Panc1 (cell line): ENCODE data around the gene BTBD1. TPM values are rescaled to one million over a fixed set of nuclear protein-coding genes. Genes with fewer than 3 reads are reported as not detected.

Source experiments
- ATAC-seq: fragments of 200-7000 bp; cut with Tn5 transposase; 2 replicates; pipeline ENCODE4 v1.9.1; 2020; ENCODE audit warnings: mild to moderate bottlenecking, moderate library complexity
- BruUV-seq: library from RNA; stranded (reverse); fragments of 400-500 nt; replicated peaks from 2 replicates; lab custom pipeline; 2021; lab: Mats Ljungman, UMichigan
- CTCF ChIA-PET: fragments of 300-600 bp; sonication (Branson Sonifier 250); formaldehyde crosslinking; loops from one replicate; lab custom pipeline; 2022; ENCODE audit warnings: antibody characterized with exemption; lab: Charles Lee
- POLR2A ChIA-PET: fragments of 300-600 bp; sonication (Branson Sonifier 250); formaldehyde crosslinking; loops from one replicate; lab custom pipeline; 2022; ENCODE audit warnings: antibody characterized with exemption; lab: Charles Lee
- DNase-seq: peaks from one replicate; pipeline ENCODE4 v3.0.0-alpha.2; 2010; ENCODE audit warnings: low read depth, low spot score
- H3K27ac ChIP-seq: 2 replicates; pipeline ENCODE4 v1.5.1; 2011; ENCODE audit warnings: mild to moderate bottlenecking, low read length, inconsistent platforms
- H3K27me3 ChIP-seq: fragments of 200-500 bp; sonication (Bioruptor generic); 2 replicates; pipeline ENCODE4 v1.6.0; 2014; ENCODE audit warnings: low read length, inconsistent platforms; ENCODE audit not compliant: control insufficient read depth, insufficient read depth
- H3K36me3 ChIP-seq: fragments of 200-500 bp; sonication (Bioruptor generic); 2 replicates; pipeline ENCODE4 v1.5.1; 2014; ENCODE audit warnings: inconsistent platforms, mild to moderate bottlenecking, low read length, moderate library complexity; ENCODE audit not compliant: control insufficient read depth, insufficient read depth
- H3K4me1 ChIP-seq: 2 replicates; pipeline ENCODE4 v1.5.1; 2011; ENCODE audit warnings: inconsistent platforms, mild to moderate bottlenecking, low read length, moderate library complexity; ENCODE audit not compliant: control insufficient read depth, insufficient read depth
- H3K4me3 ChIP-seq, 2 experiments: 2 replicates each; pipeline ENCODE4 v1.5.1; 2011 to 2012; ENCODE audit warnings: low read depth in 2 of 2, low read length in 2 of 2, mild to moderate bottlenecking in 2 of 2, inconsistent platforms in 1 of 2, moderate library complexity in 1 of 2
- H3K9me3 ChIP-seq: fragments of 200-500 bp; sonication (Bioruptor generic); 2 replicates; pipeline ENCODE4 v1.5.1; 2014; ENCODE audit warnings: low read depth, mild to moderate bottlenecking, inconsistent platforms, low read length, moderate library complexity; ENCODE audit not compliant: control insufficient read depth, insufficient read depth
- CTCF ChIP-seq: fragments of 450-650 bp; IDR thresholded peaks from 2 replicates; pipeline ENCODE4 v1.5.1; 2017; ENCODE audit warnings: mild to moderate bottlenecking
- POLR2AphosphoS5 ChIP-seq: IDR thresholded peaks from 2 replicates; pipeline ENCODE4 v1.6.1; 2012; ENCODE audit warnings: mild to moderate bottlenecking, low read depth, low read length, moderate library complexity
- REST ChIP-seq, 2 experiments: IDR thresholded peaks; 2 replicates each; pipeline ENCODE4 v1.6.1; 2011 to 2012; ENCODE audit warnings: low read depth in 2 of 2, control low read depth in 1 of 2, low read length in 1 of 2, mild to moderate bottlenecking in 1 of 2, moderate library complexity in 1 of 2; ENCODE audit not compliant: insufficient read depth in 1 of 2
- SIN3A ChIP-seq: IDR thresholded peaks from 2 replicates; pipeline ENCODE4 v1.6.1; 2012; ENCODE audit warnings: low read depth, mild to moderate bottlenecking, low read length, moderate library complexity, borderline replicate concordance; ENCODE audit not compliant: insufficient read depth
- TCF7L2 ChIP-seq: IDR thresholded peaks from 2 replicates; pipeline ENCODE4 v1.6.1; 2011; ENCODE audit warnings: mild to moderate bottlenecking, low read depth, low read length, inconsistent platforms
- in situ Hi-C: cut with HindIII; loops from 2 replicates; pipeline ENCODE4 v1.10.0; 2016; ENCODE audit warnings: low sequenced_read_pairs, low pct_unique_long_range_greater_than_20kb
- intact Hi-C: fragments of 100-400 bp; cut with micrococcal nuclease; formaldehyde crosslinking; loops from one replicate; pipeline ENCODE4 v1.10.0; 2022; ENCODE audit not compliant: unreplicated experiment
- total RNA-seq: library from RNA; stranded (reverse); gene quantifications from one replicate; pipeline ENCODE4 v1.2.1, GENCODE V29; 2021; ENCODE audit not compliant: unreplicated experiment

Gene BTBD1
- total RNA-seq, 1 experiment from 2014 or later: 88.4 TPM

GRCh38 chr15:82995076-82995475, 72.0 kb downstream of the BTBD1 start:
- TF ChIP-seq CTCF (no peak), REST (IDR thresholded peaks at IDR 0.05; ENCODE audit: insufficient read depth in 1 of 2, low read depth in 2 of 2, low read length in 1 of 2) (no peak), POLR2AphosphoS5 (no peak), SIN3A (no peak), TCF7L2 (no peak)
- BruUV-seq: no TSS peak
- no peaks in the 10 kb centered on the region for H3K27me3 ChIP-seq
- H3K9me3 ChIP-seq: no peaks in the 10 kb centered on the region
- no peak overlapping the region for H3K4me3 ChIP-seq
- in situ Hi-C loops: no loop called here
- intact Hi-C loops: no loop called here
- ChIA-PET CTCF (no interaction called here), POLR2A (no interaction called here)
- peaks cover 4% of the 10 kb centered on the region for H3K36me3 ChIP-seq
- DNase-seq (no peak), ATAC-seq (no peak)
- H3K4me1 ChIP-seq: no peaks in the 10 kb centered on the region
- no peak overlapping the region for H3K27ac ChIP-seq

- POLR2A ChIA-PET: no interaction called here
- Histone ChIP-seq H3K36me3 (peaks cover 10% of the 10 kb centered on the region), H3K4me1 (no peaks in the 10 kb centered on the region), H3K9me3 (no peaks in the 10 kb centered on the region), H3K27ac (no peak overlapping the region), H3K27me3 (no peaks in the 10 kb centered on the region), H3K4me3 (no peak overlapping the region)
- BruUV-seq: no TSS peak
- TF ChIP-seq SIN3A (no peak), CTCF (no peak), TCF7L2 (no peak), POLR2AphosphoS5 (no peak), REST (IDR thresholded peaks at IDR 0.05; ENCODE audit: insufficient read depth in 1 of 2, low read depth in 2 of 2, low read length in 1 of 2) (no peak)
- no peak for ATAC-seq
- CTCF ChIA-PET: interaction anchor here (0.7 to 1.7 kb wide), 2 partner anchors 26 to 144 kb away, joined by 5 read pairs; no protein-coding TSS in a partner anchor
- intact Hi-C loops: no loop called here
- in situ Hi-C loops: no loop called here
- DNase-seq: no peak
Measured at GRCh38 chr15:82993144-82993543, 73.9 kb downstream of the BTBD1 start.
